K562 treated with DMSO at 1 percent for 24 hours (cell line): ENCODE results near the gene ELL2. TPM values are rescaled to one million over a fixed set of nuclear protein-coding genes. Genes with fewer than 3 reads are reported as not detected.

Source experiments
- total RNA-seq: library from RNA; unstranded; fragments of 300-600 nt; gene quantifications from 2 replicates; pipeline ENCODE4 v1.2.3, GENCODE V29; 2022; ENCODE audit warnings: low read depth; ENCODE audit not compliant: insufficient read depth

ELL2 gene
- 5.8 and 7.0 TPM in 2 replicates for total RNA-seq

GRCh38 chr5:95961617-95962474, at the start of gene ELL2:
Gene ELL2, minus strand, starts transcription at chr5:95961851. Its CDS starts 130 bp downstream, at chr5:95961721.

Other genes with a start within 250 kb of the ELL2 start
- 92.0 and 97.1 TPM in 2 replicates for gene RHOBTB3, start 230.5 kb downstream of the ELL2 start, total RNA-seq
- gene GLRX, start 139.1 kb downstream of the ELL2 start, total RNA-seq: 35.5 and 54.5 TPM in 2 replicates